ENCODE data around the gene PARVA. TPM values are rescaled to one million over a fixed set of nuclear protein-coding genes. Genes with fewer than 3 reads are reported as not detected.

Gene PARVA
- total and polyA plus RNA-seq, 4 experiments from 2014 or later, result 0.75 to 2.4 (median 1.4) TPM

GRCh38 chr11:12448131-12448939, 71.0 kb downstream of the PARVA start:
- H3K27me3 Mint-ChIP-seq, result peaks cover 6 to 13% of the 10 kb centered on the region in 2 donors
- Histone ChIP-seq H3K36me3 (ENCODE audit: insufficient read depth, low read length) (no peaks in the 10 kb centered on the region), H3K4me1 (ENCODE audit: insufficient read depth, low read length) (no peaks in the 10 kb centered on the region), H3K27ac (ENCODE audit: low read depth, low read length) (no peak overlapping the region), H3K27me3 (ENCODE audit: insufficient read depth, low read length) (no peaks in the 10 kb centered on the region), H3K9me3 (ENCODE audit: control insufficient read depth in 1 of 2, low read length in 2 of 2) (no peaks in the 10 kb centered on the region), H3K4me3 (ENCODE audit: low read length in 2 of 2) (no peak overlapping the region)
- H3K27ac Mint-ChIP-seq, result no peak overlapping the region
- DNase-seq, result no peak
- no peaks in the 10 kb centered on the region for H3K36me3 Mint-ChIP-seq
- no peaks in the 10 kb centered on the region for H3K4me1 Mint-ChIP-seq
- intact Hi-C loops (cut with micrococcal nuclease), result no loop called here
- no peaks in the 10 kb centered on the region for H3K9me3 Mint-ChIP-seq
- ChIA-PET CTCF (ENCODE audit: partially characterized antibody) (no interaction called here), POLR2A (ENCODE audit: partially characterized antibody) (interaction anchor here (0.6 kb wide), 1 partner anchor 964 kb away, joined by 3 read pairs; no protein-coding TSS in a partner anchor)
- H3K4me3 Mint-ChIP-seq, result peak overlapping the region in 1 of 8 donors; percentile 5

- Histone ChIP-seq H3K4me1 (ENCODE audit: insufficient read depth, low read length) (no peaks in the 10 kb centered on the region), H3K27me3 (ENCODE audit: insufficient read depth, low read length) (no peaks in the 10 kb centered on the region), H3K9me3 (ENCODE audit: control insufficient read depth in 1 of 2, low read length in 2 of 2) (no peaks in the 10 kb centered on the region), H3K36me3 (ENCODE audit: insufficient read depth, low read length) (no peaks in the 10 kb centered on the region), H3K4me3 (ENCODE audit: low read length in 2 of 2) (no peak overlapping the region), H3K27ac (ENCODE audit: low read depth, low read length) (no peak overlapping the region)
- DNase-seq, result no peak
- POLR2A ChIA-PET (ENCODE audit: partially characterized antibody), result no interaction called here
- H3K9me3 Mint-ChIP-seq, result no peaks in the 10 kb centered on the region
- intact Hi-C loops (cut with micrococcal nuclease), result no loop called here
- H3K27me3 Mint-ChIP-seq, result peaks cover 3 to 7% of the 10 kb centered on the region in 2 donors
- no peak overlapping the region for H3K27ac Mint-ChIP-seq
- CTCF ChIA-PET (ENCODE audit: partially characterized antibody), result no interaction called here
- no peaks in the 10 kb centered on the region for H3K4me1 Mint-ChIP-seq
- no peak overlapping the region for H3K4me3 Mint-ChIP-seq
- no peaks in the 10 kb centered on the region for H3K36me3 Mint-ChIP-seq
These were observed 72.8 kb downstream of the PARVA start for GRCh38 chr11:12449961-12450715.

- Histone ChIP-seq H3K36me3 (ENCODE audit: insufficient read depth, low read length) (no peaks in the 10 kb centered on the region), H3K4me1 (ENCODE audit: insufficient read depth, low read length) (no peaks in the 10 kb centered on the region), H3K27me3 (ENCODE audit: insufficient read depth, low read length) (no peaks in the 10 kb centered on the region), H3K9me3 (ENCODE audit: control insufficient read depth in 1 of 2, low read length in 2 of 2) (no peaks in the 10 kb centered on the region), H3K27ac (ENCODE audit: low read depth, low read length) (no peak overlapping the region), H3K4me3 (ENCODE audit: low read length in 2 of 2) (no peak overlapping the region)
- Mint-ChIP-seq H3K4me1 (no peaks in the 10 kb centered on the region), H3K4me3 (no peak overlapping the region), H3K36me3 (no peaks in the 10 kb centered on the region), H3K27me3 (peaks cover 3 to 7% of the 10 kb centered on the region in 2 donors), H3K27ac (no peak overlapping the region), H3K9me3 (no peaks in the 10 kb centered on the region)
- intact Hi-C loops (cut with micrococcal nuclease), result no loop called here
- no peak for DNase-seq
- CTCF ChIA-PET (ENCODE audit: partially characterized antibody), result interaction anchor here (1.5 kb wide), 1 partner anchor 162 kb away, joined by 3 read pairs; no protein-coding TSS in a partner anchor
- POLR2A ChIA-PET (ENCODE audit: partially characterized antibody), result no interaction called here
These were observed 73.9 kb downstream of the PARVA start for GRCh38 chr11:12451179-12451814.

DNA sequence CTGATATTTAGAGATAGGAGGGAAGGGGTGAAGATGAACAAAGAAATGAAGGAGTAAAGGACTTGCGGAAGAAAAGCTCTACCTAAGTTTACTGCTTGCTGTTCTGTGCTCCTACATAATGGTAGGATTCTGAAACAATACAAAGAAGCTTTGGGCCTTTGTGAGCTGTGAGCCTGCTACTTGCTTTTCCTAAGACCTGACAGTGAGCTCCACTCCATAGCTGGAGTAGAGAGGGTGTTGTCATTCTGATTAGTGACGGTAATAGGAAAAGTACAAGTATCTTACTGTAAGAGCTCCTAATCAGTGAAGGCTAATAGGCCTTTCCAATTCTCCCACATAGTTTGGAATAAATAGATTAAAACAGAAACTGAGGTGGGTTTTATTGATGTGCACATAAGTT, 75.9 kb downstream of the PARVA start:
- Mint-ChIP-seq H3K4me3 (no peak overlapping the region), H3K36me3 (no peaks in the 10 kb centered on the region), H3K9me3 (no peaks in the 10 kb centered on the region), H3K27me3 (peaks cover 4% of the 10 kb centered on the region in 2 donors), H3K4me1 (no peaks in the 10 kb centered on the region), H3K27ac (peak overlapping the region in 1 of 7 donors; percentile 17)
- intact Hi-C loops (cut with micrococcal nuclease), result no loop called here
- H3K4me1 ChIP-seq (ENCODE audit: insufficient read depth, low read length), result no peaks in the 10 kb centered on the region
- ChIA-PET CTCF (ENCODE audit: partially characterized antibody) (interaction anchor here (1.5 kb wide), 1 partner anchor 122 kb away, joined by 8 read pairs; no protein-coding TSS in a partner anchor), POLR2A (ENCODE audit: partially characterized antibody) (no interaction called here)
- H3K9me3 ChIP-seq (ENCODE audit: control insufficient read depth in 1 of 2, low read length in 2 of 2), result no peaks in the 10 kb centered on the region
- H3K27ac ChIP-seq (ENCODE audit: low read depth, low read length), result no peak overlapping the region
- H3K4me3 ChIP-seq (ENCODE audit: low read length in 2 of 2), result no peak overlapping the region
- no peaks in the 10 kb centered on the region for H3K27me3 ChIP-seq (ENCODE audit: insufficient read depth, low read length)
- no peaks in the 10 kb centered on the region for H3K36me3 ChIP-seq (ENCODE audit: insufficient read depth, low read length)
- no peak for DNase-seq

- Mint-ChIP-seq H3K27me3 (peaks cover 0 to 2% of the 10 kb centered on the region in 2 donors), H3K4me3 (no peak overlapping the region), H3K36me3 (no peaks in the 10 kb centered on the region), H3K27ac (no peak overlapping the region), H3K4me1 (no peaks in the 10 kb centered on the region), H3K9me3 (no peaks in the 10 kb centered on the region)
- H3K36me3 ChIP-seq (ENCODE audit: insufficient read depth, low read length), result no peaks in the 10 kb centered on the region
- no peaks in the 10 kb centered on the region for H3K9me3 ChIP-seq (ENCODE audit: control insufficient read depth in 1 of 2, low read length in 2 of 2)
- CTCF ChIA-PET (ENCODE audit: partially characterized antibody), result interaction anchor here (0.7 to 1.7 kb wide), 2 partner anchors 19 to 27 kb away, joined by 3 to 4 read pairs; no protein-coding TSS in a partner anchor
- no peaks in the 10 kb centered on the region for H3K27me3 ChIP-seq (ENCODE audit: insufficient read depth, low read length)
- H3K4me1 ChIP-seq (ENCODE audit: insufficient read depth, low read length), result no peaks in the 10 kb centered on the region
- intact Hi-C loops (cut with micrococcal nuclease), result no loop called here
- no peak overlapping the region for H3K4me3 ChIP-seq (ENCODE audit: low read length in 2 of 2)
- DNase-seq, result no peak
- H3K27ac ChIP-seq (ENCODE audit: low read depth, low read length), result no peak overlapping the region
- POLR2A ChIA-PET (ENCODE audit: partially characterized antibody), result no interaction called here
These were observed 77.4 kb downstream of the PARVA start for GRCh38 chr11:12454782-12455181.

DNA sequence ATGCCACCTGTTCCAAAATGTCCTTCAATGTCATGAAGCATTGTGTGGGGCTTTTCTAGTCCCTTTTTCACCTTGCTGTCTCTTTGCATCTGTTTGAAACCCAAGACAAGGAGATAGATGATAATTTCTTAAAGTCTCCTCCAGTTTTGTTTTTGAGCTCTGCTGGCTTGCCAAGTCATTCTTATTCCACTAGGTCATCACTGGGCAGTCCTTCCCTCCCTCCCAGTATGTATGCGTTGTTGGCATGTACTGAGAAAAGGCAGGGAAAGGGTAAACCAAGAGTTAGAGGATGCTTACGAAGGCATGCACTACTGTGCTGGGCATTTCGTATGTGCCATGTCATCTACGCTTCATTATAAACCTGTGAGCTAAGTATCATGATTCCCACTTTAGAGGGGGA, 78.6 kb downstream of the PARVA start:
- Histone ChIP-seq H3K27me3 (ENCODE audit: insufficient read depth, low read length) (no peaks in the 10 kb centered on the region), H3K9me3 (ENCODE audit: control insufficient read depth in 1 of 2, low read length in 2 of 2) (no peaks in the 10 kb centered on the region), H3K4me1 (ENCODE audit: insufficient read depth, low read length) (no peaks in the 10 kb centered on the region), H3K27ac (ENCODE audit: low read depth, low read length) (no peak overlapping the region), H3K36me3 (ENCODE audit: insufficient read depth, low read length) (no peaks in the 10 kb centered on the region), H3K4me3 (ENCODE audit: low read length in 2 of 2) (no peak overlapping the region)
- ChIA-PET CTCF (ENCODE audit: partially characterized antibody) (interaction anchor here (1.7 kb wide), 1 partner anchor 29 kb away, joined by 4 read pairs; no protein-coding TSS in a partner anchor), POLR2A (ENCODE audit: partially characterized antibody) (no interaction called here)
- Mint-ChIP-seq H3K9me3 (no peaks in the 10 kb centered on the region), H3K27me3 (peaks cover 0 to 2% of the 10 kb centered on the region in 2 donors), H3K36me3 (no peaks in the 10 kb centered on the region), H3K4me3 (no peak overlapping the region), H3K4me1 (no peaks in the 10 kb centered on the region), H3K27ac (no peak overlapping the region)
- no peak for DNase-seq
- intact Hi-C loops (cut with micrococcal nuclease), result no loop called here
